Suppressor macrophage treated with lipopolysaccharide for 1 hour (primary cell): ENCODE data around the gene CLN3.
A peak's percentile ranks its signal among the peaks of the same experiment; 100 is the strongest.
"Not testable (repeated sequence)": the region's sequence is repeated elsewhere in the genome, so short reads cannot be mapped to it uniquely, and the experiment has no call there.

Experiments used
- DNase-seq, 3 donors: peaks; one replicate each; pipeline ENCODE4 v3.0.0-alpha.2; 2020 to 2022

Gene CLN3

DNA sequence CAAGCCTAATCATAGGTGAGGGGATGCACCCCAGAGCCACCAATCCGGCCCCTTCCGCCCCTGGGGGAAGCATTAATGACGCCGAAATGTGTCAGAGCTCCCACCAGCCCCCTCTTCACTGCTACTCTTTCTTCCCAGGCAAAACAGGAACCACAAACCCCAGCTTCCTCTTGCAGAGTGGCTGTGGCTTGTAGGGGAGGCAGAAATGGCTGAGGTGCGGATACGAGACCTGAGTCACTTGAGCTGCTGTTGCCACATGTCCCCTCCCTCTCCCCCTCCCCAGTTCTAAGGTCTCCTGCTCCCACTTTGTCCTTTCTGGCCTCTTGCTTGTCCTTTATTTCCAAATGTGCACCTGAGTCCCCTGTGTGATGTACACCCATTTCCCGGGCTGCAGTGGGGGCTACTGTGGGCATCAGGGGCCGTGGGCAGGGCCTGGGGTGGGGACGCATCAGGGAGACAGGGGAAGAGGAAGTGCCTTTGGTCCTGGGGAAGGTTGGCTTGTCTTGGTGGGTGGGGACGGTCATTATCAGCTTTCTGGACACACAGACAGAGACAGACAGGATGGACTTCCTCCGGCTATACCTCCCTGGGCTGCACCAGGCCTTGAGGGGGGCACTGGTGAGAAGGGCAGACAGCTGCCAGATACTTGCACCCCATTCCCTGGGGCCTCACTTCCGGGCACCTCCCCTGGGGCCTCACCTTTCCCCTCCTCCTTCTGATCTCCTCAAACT, 2.4 kb upstream of the CLN3 start, which contains the start of gene APOBR:
Gene APOBR, plus strand, starts transcription at position 523 of the 731 bp plus-strand sequence. Its CDS starts 39 bp downstream, at position 562.
- DNase-seq = peak; percentile 93 to 97 (median 95)

DNA sequence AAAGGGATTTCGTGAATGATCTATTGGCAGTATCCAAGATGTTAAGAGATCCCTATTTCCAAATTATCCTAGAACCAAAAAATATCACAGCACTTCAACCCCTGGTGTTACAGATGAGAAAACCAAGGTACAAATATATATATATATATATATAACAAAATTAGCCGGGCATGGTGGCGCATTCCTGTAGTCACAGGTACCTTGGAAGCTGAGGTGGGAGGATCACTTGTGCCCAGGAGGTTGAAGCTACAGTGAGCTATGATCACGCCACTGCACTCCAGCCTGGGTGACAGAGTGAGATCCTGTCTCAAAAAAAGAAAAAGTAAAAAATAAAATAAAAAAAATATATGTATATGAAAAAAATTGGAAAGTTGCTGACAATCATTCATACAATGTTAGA, 637 bp upstream of the CLN3 start:
- DNase-seq = no peak

DNA sequence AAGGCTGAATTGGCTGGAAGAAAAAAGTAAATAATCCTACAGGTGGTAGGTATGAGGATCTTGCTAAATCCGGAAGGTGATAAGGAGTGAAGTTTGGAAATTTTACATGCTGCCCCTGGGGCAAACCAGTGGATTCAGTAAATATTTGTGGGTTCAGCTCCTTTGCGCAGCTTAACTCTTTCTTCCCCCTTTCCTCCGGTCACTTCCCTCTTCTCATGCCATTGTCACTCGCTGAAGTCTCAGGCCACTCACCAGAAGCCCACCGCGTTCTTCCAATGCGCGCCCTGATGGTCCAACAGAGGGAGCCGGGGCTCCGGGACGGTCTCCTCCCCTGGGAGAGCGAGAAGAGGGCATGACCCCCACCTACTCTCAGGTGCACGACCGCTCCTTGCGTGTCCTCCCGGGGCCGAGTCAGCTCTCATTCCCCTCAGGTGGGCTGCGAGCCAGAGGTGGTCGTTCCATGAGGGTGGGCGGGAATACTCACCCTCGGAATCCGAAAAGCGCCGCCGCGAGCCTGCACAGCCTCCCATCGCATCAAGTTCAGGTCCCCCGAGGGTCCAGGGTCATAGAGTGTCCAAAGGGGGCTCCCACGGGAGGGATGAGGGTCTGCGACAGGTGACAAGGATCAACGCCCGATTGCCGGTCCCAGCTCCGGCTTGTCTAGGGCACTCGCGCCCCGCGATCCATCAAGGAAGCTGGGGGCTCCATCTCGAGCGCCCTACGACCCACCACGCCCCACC, 474 bp downstream of the CLN3 start:
- peak; percentile 55 to 64 (median 61) for DNase-seq

DNA sequence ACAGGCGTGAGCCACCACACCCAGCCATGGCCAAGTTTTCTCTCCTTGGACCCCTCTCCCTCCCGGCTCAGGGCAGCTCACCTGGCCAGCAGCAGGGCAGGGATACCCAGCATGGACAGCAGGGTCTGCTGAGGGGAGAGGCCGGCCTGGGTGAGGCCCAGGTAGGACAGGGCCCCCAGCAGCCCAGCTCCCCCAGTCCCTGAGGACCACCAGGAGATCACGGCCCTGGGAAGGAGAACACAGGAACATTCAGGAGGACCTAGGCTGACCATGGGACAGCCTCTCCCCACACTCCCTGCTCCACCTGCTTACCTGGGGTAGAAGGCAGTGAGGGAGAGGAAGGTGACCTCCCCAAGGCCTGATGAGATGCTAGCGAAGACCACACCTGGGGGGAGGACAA, 5.6 kb downstream of the CLN3 start:
- no peak for DNase-seq

DNA sequence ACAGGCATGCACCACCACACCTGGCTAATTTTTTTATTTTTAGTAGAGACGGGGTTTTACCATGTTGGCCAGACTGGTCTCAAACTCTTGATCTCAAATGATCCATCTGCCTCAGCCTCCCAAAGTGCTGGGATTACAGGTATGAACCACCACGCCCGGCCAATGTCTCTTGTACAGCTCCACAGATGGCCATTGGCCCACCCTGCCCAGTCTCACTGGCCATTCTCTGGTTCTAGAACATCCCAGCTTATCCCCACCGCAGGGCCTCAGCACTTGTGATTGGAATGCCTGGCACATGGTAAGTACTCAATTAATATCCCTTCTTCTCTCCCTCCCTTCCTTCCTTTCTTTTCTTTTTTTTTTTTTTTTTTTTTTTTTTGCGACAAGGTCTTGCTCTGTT, 8.5 kb downstream of the CLN3 start:
- DNase-seq = not testable (repeated sequence)

DNA sequence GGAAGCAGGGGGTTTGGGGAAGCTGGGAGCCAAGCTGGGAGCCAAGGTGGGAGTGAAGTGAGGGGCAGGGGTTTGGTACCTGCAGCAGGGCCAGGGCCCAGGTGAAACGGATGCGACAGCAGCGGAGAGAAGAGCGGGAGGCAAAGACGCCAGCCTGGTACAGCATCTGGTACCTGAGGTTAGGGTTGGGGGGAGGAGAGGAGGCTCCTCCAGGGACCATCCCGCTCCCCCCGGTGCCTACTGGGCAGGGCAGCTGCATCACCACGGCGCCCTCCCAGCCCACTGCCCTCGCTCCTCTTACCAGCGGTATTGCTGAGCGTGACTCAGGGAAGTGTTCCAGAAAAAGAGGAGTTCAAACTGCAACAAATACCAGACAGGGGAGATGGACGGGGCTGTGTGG, 9.8 kb downstream of the CLN3 start:
- no peak for DNase-seq

- peak in 1 of 3 donors; percentile 37 for DNase-seq
Measured at GRCh38 chr16:28478506-28479180, 13.2 kb downstream of the CLN3 start.

DNA sequence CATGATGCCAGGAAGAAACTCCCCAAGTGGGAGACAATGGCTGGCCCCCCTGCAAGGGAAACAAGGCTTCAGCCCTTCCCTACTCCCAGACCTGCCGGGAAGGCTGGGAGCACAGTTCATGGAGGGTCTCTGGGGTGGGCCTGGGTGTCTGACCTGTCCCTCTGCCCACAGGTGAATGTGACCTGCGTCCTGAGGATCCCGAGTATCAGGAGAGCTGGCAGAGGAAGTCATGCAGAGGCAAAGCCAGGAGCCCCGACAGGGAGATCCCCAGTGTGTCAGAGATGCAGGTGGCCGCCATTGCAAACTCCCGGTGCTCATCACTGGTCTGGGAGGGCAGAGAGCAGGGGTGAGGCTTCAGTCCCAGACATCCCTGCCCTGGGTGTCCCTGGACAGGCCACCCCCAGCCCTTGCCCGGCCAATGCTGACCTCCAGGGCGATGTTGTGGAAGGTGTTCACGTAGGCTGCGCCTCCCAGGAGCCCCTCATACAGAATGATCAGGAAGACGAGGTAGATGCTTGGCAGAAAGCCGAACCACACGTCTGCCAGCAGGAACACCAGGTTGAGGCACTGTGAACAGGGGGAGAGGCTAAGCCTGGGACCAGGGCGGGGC, 14.5 kb downstream of the CLN3 start:
- no peak for DNase-seq

- DNase-seq = no peak
Measured at GRCh38 chr16:28475221-28475620, 16.7 kb downstream of the CLN3 start.

- no peak for DNase-seq
Measured at GRCh38 chr16:28473714-28474265, 18.1 kb downstream of the CLN3 start.

DNA sequence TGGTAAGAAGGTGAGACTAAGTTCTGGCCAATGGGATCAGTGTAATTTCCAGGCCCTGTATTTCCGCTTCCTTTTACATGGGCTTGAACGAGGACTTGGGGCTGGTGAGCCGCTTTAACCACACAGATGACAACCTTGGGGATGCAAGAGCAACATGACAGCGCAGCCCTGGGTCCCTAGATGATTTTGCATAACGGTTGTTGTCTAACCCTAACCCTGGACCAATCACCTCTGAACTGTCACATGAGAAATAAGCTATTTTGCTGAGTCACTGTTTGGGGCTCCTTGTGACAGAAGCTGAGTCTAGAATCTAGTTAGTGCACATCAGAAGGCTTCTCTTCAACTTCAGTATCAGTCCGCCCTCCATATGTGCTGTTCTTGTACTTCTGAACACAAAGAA, 44.8 kb downstream of the CLN3 start:
- DNase-seq = not testable (repeated sequence)

GRCh38 chr16:28446388-28446787, 45.5 kb downstream of the CLN3 start:
- DNase-seq = not testable (repeated sequence)

DNA sequence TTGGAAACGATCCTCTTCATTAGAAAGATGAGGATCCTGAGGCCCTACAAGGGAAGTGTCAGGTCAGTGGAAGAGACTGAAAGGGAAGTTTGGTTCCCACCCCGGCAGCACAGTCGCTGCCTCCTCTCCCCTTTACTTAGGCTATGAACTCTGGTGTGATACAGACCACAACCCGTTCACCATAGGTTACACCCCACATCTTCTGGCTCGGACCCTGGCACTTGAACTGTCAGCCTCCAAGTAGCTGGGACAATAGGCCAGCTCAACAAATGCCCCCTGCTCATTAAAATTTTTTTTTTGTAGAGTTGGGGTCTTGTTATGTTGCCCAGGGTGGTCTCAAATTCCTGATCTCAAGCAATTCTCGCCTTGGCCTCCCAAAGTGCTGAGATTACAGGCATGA, 47.9 kb downstream of the CLN3 start:
- not testable (repeated sequence) for DNase-seq

DNA sequence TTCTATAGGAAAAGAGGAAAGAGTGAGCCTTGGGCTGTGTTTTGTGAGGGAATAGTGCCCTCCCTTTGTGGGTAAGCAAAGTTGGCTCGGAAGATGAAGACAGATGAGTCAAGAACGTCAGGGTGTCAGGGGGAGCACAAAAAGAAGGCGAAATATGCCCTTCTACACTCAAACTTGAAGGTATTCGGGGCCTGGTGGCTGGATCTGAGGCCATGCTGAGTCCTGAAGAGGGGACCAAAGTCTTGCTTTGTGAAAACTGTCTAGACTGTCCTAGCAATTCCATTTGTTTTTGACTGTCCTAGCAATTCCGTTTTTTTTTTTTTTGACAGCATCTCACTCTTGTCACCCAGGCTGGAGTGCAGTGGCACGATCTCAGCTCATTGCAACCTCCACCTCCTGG, 53.0 kb downstream of the CLN3 start:
- DNase-seq = not testable (repeated sequence)

DNA sequence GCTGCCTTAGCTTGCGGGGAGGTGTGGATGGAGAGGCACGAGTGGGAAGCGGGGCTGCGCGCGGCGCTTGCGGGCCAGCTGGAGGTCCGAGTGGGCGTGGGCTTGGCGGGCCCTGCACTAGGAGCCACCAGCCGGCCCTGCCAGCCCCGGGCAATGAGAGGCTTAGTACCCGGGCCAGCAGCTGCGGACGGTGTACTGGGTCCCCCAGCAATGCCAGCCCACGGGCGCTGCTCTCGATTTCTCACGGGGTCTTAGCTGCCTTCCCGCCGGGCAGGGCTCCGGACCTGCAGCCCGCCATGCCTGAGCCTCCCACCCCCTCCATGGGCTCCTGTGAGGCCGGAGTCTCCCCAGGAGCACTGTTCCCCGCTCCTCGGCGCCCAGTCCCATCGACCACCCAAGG, 56.5 kb downstream of the CLN3 start:
- DNase-seq = not testable (repeated sequence)
